Measurements from ENCODE around the gene RASGRP2. TPM values are rescaled to one million over a fixed set of nuclear protein-coding genes. Genes with fewer than 3 reads are reported as not detected.

Gene RASGRP2
- polyA plus RNA-seq, 1 donor (not counting 4 experiments of a cell fraction or from before 2014, with no cell fraction given) = 0.49 TPM

DNA sequence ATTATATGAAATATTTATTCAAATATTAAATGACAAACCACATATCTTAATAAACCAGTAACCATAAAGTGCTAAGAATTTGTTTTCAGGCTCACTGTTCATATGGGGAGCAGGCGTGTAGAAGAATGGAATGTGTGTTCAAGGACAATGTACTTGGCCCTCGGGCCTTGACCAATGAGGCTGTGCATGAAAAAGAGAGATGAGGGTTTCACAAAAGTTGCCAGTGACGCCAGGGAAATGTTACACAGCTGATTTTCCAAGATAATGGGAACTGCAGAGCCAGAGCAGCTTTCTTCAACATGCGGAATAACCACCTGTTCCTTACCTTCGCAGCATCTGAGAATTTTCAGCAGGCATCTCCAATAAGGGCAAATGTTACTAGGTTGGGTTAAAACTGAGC, 30.2 kb upstream of the RASGRP2 start:
- no peak overlapping the region for H2AFZ ChIP-seq (ENCODE audit: control insufficient read depth, low read length)
- peaks cover 50 to 71% of the 10 kb centered on the region in 2 experiments for H3K36me3 ChIP-seq (ENCODE audit: control insufficient read depth in 2 of 2, extremely low read depth in 1 of 2, insufficient read depth in 2 of 2, low read length in 2 of 2)
- no peak overlapping the region for H3K4me3 ChIP-seq (ENCODE audit: control insufficient read depth in 2 of 3, extremely low read depth in 1 of 3, insufficient read depth in 2 of 3, low read depth in 1 of 3, low read length in 3 of 3)
- peaks cover 12% of the 10 kb centered on the region for H3K4me1 ChIP-seq (ENCODE audit: control insufficient read depth, extremely low read depth, insufficient read depth, low read length)
- TF ChIP-seq, protein P1, sequence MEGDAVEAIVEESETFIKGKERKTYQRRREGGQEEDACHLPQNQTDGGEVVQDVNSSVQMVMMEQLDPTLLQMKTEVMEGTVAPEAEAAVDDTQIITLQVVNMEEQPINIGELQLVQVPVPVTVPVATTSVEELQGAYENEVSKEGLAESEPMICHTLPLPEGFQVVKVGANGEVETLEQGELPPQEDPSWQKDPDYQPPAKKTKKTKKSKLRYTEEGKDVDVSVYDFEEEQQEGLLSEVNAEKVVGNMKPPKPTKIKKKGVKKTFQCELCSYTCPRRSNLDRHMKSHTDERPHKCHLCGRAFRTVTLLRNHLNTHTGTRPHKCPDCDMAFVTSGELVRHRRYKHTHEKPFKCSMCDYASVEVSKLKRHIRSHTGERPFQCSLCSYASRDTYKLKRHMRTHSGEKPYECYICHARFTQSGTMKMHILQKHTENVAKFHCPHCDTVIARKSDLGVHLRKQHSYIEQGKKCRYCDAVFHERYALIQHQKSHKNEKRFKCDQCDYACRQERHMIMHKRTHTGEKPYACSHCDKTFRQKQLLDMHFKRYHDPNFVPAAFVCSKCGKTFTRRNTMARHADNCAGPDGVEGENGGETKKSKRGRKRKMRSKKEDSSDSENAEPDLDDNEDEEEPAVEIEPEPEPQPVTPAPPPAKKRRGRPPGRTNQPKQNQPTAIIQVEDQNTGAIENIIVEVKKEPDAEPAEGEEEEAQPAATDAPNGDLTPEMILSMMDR (optimal IDR thresholded peaks at IDR 0.05 in 1 of 3, IDR thresholded peaks at IDR 0.05 in 1 of 3, conservative IDR thresholded peaks at IDR 0.05 in 1 of 3; ENCODE audit: extremely low read depth in 1 of 3, insufficient read depth in 2 of 3, low read length in 3 of 3) = no peak
- no peak for TF ChIP-seq EZH2 (IDR thresholded peaks at IDR 0.05; ENCODE audit: low read length)
- dilution Hi-C loops (cut with MboI; ENCODE audit: extremely low pct_ligation_motif_present, low sequenced_read_pairs) = no loop called here
- peaks cover 79% of the 10 kb centered on the region for H3K79me2 ChIP-seq (ENCODE audit: control insufficient read depth, insufficient read depth, low read length)
- H3K9me3 ChIP-seq (ENCODE audit: control insufficient read depth, low read depth, low read length) = no peaks in the 10 kb centered on the region
- no peaks in the 10 kb centered on the region for H3K9me1 ChIP-seq (ENCODE audit: control insufficient read depth, extremely low read depth, insufficient read depth, low read length)
- no peaks in the 10 kb centered on the region for H3K27me3 ChIP-seq (ENCODE audit: control insufficient read depth, extremely low read depth, insufficient read depth, low read length)
- no peak overlapping the region for H3K27ac ChIP-seq (ENCODE audit: control insufficient read depth, insufficient read depth, low read length)
- no peak overlapping the region for H3K4me2 ChIP-seq (ENCODE audit: control insufficient read depth, extremely low read depth, insufficient read depth, low read depth, low read length)
- no peak overlapping the region for H3K9ac ChIP-seq (ENCODE audit: control insufficient read depth, extremely low read depth, insufficient read depth, low read length)
- peaks cover 59% of the 10 kb centered on the region for H4K20me1 ChIP-seq (ENCODE audit: control insufficient read depth, extremely low read depth, insufficient read depth, low read length)
- FAIRE-seq (no peak), DNase-seq (ENCODE audit: low read depth, low spot score) (no peak)

DNA sequence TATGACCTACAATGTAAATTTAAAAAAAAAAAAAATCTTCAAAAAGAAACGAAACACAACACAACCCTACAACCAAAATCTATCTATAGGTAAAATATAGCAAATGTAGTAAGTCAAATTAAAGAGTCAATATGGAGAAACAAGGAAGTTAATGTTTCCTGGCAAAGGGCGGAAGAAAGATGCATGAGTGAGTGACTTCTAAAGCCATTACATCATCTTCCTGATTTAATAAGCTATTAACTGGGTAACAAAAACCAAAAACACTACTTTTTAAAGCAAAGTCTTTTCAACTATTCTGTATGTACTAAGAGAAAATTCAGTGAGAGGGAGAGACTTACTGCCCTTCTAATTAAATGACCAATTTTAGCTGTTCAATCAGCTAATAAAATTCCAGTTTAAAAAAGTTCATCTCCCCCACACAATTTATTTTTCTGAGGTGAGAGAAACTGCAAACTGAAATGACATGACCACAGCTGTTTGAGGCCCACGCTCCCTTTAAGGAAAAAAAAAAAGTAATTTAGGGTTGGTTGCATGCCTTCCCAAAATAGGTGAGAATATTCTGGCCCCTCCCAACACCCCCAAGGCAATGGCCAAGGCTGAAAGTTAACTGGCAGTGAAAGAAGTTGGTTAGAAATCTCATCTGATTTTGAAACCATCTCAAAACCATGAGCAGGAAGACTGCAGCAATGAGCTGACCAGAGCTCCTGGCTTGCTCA, 28.5 kb upstream of the RASGRP2 start:
- no peak overlapping the region for H2AFZ ChIP-seq (ENCODE audit: control insufficient read depth, low read length)
- H3K4me3 ChIP-seq (ENCODE audit: control insufficient read depth in 2 of 3, extremely low read depth in 1 of 3, insufficient read depth in 2 of 3, low read depth in 1 of 3, low read length in 3 of 3) = no peak overlapping the region
- H3K27me3 ChIP-seq (ENCODE audit: control insufficient read depth, extremely low read depth, insufficient read depth, low read length) = no peaks in the 10 kb centered on the region
- DNase-seq (ENCODE audit: low read depth, low spot score) = no peak
- no peak for FAIRE-seq
- H3K4me2 ChIP-seq (ENCODE audit: control insufficient read depth, extremely low read depth, insufficient read depth, low read depth, low read length) = no peak overlapping the region
- H3K36me3 ChIP-seq (ENCODE audit: control insufficient read depth in 2 of 2, extremely low read depth in 1 of 2, insufficient read depth in 2 of 2, low read length in 2 of 2) = peaks cover 66 to 87% of the 10 kb centered on the region in 2 experiments
- dilution Hi-C loops (cut with MboI; ENCODE audit: extremely low pct_ligation_motif_present, low sequenced_read_pairs) = no loop called here
- TF ChIP-seq EZH2 (IDR thresholded peaks at IDR 0.05; ENCODE audit: low read length) = no peak
- TF ChIP-seq, protein P1 (optimal IDR thresholded peaks at IDR 0.05 in 1 of 3, IDR thresholded peaks at IDR 0.05 in 1 of 3, conservative IDR thresholded peaks at IDR 0.05 in 1 of 3; ENCODE audit: extremely low read depth in 1 of 3, insufficient read depth in 2 of 3, low read length in 3 of 3) = no peak
- no peak overlapping the region for H3K27ac ChIP-seq (ENCODE audit: control insufficient read depth, insufficient read depth, low read length)
- peaks cover 89% of the 10 kb centered on the region for H3K79me2 ChIP-seq (ENCODE audit: control insufficient read depth, insufficient read depth, low read length)
- H3K9me1 ChIP-seq (ENCODE audit: control insufficient read depth, extremely low read depth, insufficient read depth, low read length) = no peaks in the 10 kb centered on the region
- H3K4me1 ChIP-seq (ENCODE audit: control insufficient read depth, extremely low read depth, insufficient read depth, low read length) = peaks cover 12% of the 10 kb centered on the region
- H3K9me3 ChIP-seq (ENCODE audit: control insufficient read depth, low read depth, low read length) = no peaks in the 10 kb centered on the region
- H3K9ac ChIP-seq (ENCODE audit: control insufficient read depth, extremely low read depth, insufficient read depth, low read length) = no peak overlapping the region
- peaks cover 58% of the 10 kb centered on the region for H4K20me1 ChIP-seq (ENCODE audit: control insufficient read depth, extremely low read depth, insufficient read depth, low read length)

All from keratinocyte (primary cell).